ENCODE results near the gene EARS2.
"Not testable (repeated sequence)": the region's sequence is repeated elsewhere in the genome, so short reads cannot be mapped to it uniquely, and the experiment has no call there.

EARS2 gene

GRCh38 chr16:23554536-23554935 is 2.6 kb downstream of the EARS2 start:
- H3K4me3 Mint-ChIP-seq, result no peak overlapping the region
- H3K27me3 Mint-ChIP-seq (ENCODE audit: low read depth), result no peaks in the 10 kb centered on the region
- H3K27ac Mint-ChIP-seq, result no peak overlapping the region
- no peaks in the 10 kb centered on the region for H3K9me3 Mint-ChIP-seq
- H3K36me3 Mint-ChIP-seq (ENCODE audit: low read depth), result peaks cover 15% of the 10 kb centered on the region
- peaks cover 13% of the 10 kb centered on the region for H3K4me1 Mint-ChIP-seq (ENCODE audit: low read depth)

GRCh38 chr16:23552161-23552560 is 5.0 kb downstream of the EARS2 start:
- no peak overlapping the region for H3K27ac Mint-ChIP-seq
- peaks cover 10% of the 10 kb centered on the region for H3K4me1 Mint-ChIP-seq (ENCODE audit: low read depth)
- no peaks in the 10 kb centered on the region for H3K9me3 Mint-ChIP-seq
- H3K27me3 Mint-ChIP-seq (ENCODE audit: low read depth), result no peaks in the 10 kb centered on the region
- H3K36me3 Mint-ChIP-seq (ENCODE audit: low read depth), result peaks cover 14% of the 10 kb centered on the region
- no peak overlapping the region for H3K4me3 Mint-ChIP-seq

GRCh38 chr16:23549938-23550337 is 7.2 kb downstream of the EARS2 start:
- Mint-ChIP-seq H3K27ac (no peak overlapping the region), H3K36me3 (ENCODE audit: low read depth) (peaks cover 18% of the 10 kb centered on the region), H3K9me3 (no peaks in the 10 kb centered on the region), H3K27me3 (ENCODE audit: low read depth) (no peaks in the 10 kb centered on the region), H3K4me3 (no peak overlapping the region), H3K4me1 (ENCODE audit: low read depth) (peaks cover 3% of the 10 kb centered on the region)

GRCh38 chr16:23544436-23544835 is 12.7 kb downstream of the EARS2 start:
- Mint-ChIP-seq H3K36me3 (ENCODE audit: low read depth) (peaks cover 11% of the 10 kb centered on the region), H3K27ac (no peak overlapping the region), H3K4me1 (ENCODE audit: low read depth) (peaks cover 1% of the 10 kb centered on the region), H3K9me3 (no peaks in the 10 kb centered on the region), H3K27me3 (ENCODE audit: low read depth) (no peaks in the 10 kb centered on the region), H3K4me3 (no peak overlapping the region)

GRCh38 chr16:23540817-23541178 is 16.4 kb downstream of the EARS2 start:
- not testable (repeated sequence) for H3K4me3 Mint-ChIP-seq; H3K27me3 Mint-ChIP-seq (ENCODE audit: low read depth); H3K36me3 Mint-ChIP-seq (ENCODE audit: low read depth); H3K4me1 Mint-ChIP-seq (ENCODE audit: low read depth); H3K9me3 Mint-ChIP-seq; H3K27ac Mint-ChIP-seq

GRCh38 chr16:23539984-23540816 is 16.9 kb downstream of the EARS2 start:
- H3K27ac Mint-ChIP-seq, result no peak overlapping the region
- H3K4me1 Mint-ChIP-seq (ENCODE audit: low read depth), result no peaks in the 10 kb centered on the region
- peaks cover 3% of the 10 kb centered on the region for H3K36me3 Mint-ChIP-seq (ENCODE audit: low read depth)
- H3K4me3 Mint-ChIP-seq, result no peak overlapping the region
- H3K27me3 Mint-ChIP-seq (ENCODE audit: low read depth), result no peaks in the 10 kb centered on the region
- H3K9me3 Mint-ChIP-seq, result no peaks in the 10 kb centered on the region

GRCh38 chr16:23538919-23539278 is 18.3 kb downstream of the EARS2 start:
- Mint-ChIP-seq H3K36me3 (ENCODE audit: low read depth) (peaks cover 7% of the 10 kb centered on the region), H3K27me3 (ENCODE audit: low read depth) (no peaks in the 10 kb centered on the region), H3K4me3 (no peak overlapping the region), H3K9me3 (no peaks in the 10 kb centered on the region), H3K27ac (no peak overlapping the region), H3K4me1 (ENCODE audit: low read depth) (no peaks in the 10 kb centered on the region)

- Mint-ChIP-seq H3K27me3 (ENCODE audit: low read depth) (no peaks in the 10 kb centered on the region), H3K36me3 (ENCODE audit: low read depth) (peaks cover 7% of the 10 kb centered on the region), H3K4me3 (no peak overlapping the region), H3K4me1 (ENCODE audit: low read depth) (no peaks in the 10 kb centered on the region), H3K9me3 (no peaks in the 10 kb centered on the region), H3K27ac (no peak overlapping the region)
Observed at GRCh38 chr16:23537390-23537789, 19.8 kb downstream of the EARS2 start.

- no peaks in the 10 kb centered on the region for H3K9me3 Mint-ChIP-seq
- no peak overlapping the region for H3K27ac Mint-ChIP-seq
- H3K36me3 Mint-ChIP-seq (ENCODE audit: low read depth), result peaks cover 4% of the 10 kb centered on the region
- H3K4me1 Mint-ChIP-seq (ENCODE audit: low read depth), result no peaks in the 10 kb centered on the region
- no peaks in the 10 kb centered on the region for H3K27me3 Mint-ChIP-seq (ENCODE audit: low read depth)
- H3K4me3 Mint-ChIP-seq, result no peak overlapping the region
Observed at GRCh38 chr16:23535901-23536300, 21.2 kb downstream of the EARS2 start.

- H3K27ac Mint-ChIP-seq, result no peak overlapping the region
- peaks cover 4% of the 10 kb centered on the region for H3K36me3 Mint-ChIP-seq (ENCODE audit: low read depth)
- no peaks in the 10 kb centered on the region for H3K27me3 Mint-ChIP-seq (ENCODE audit: low read depth)
- no peaks in the 10 kb centered on the region for H3K4me1 Mint-ChIP-seq (ENCODE audit: low read depth)
- no peaks in the 10 kb centered on the region for H3K9me3 Mint-ChIP-seq
- H3K4me3 Mint-ChIP-seq, result no peak overlapping the region
Observed at GRCh38 chr16:23534868-23535860, 22.0 kb downstream of the EARS2 start.

GRCh38 chr16:23532448-23532847 is 24.7 kb downstream of the EARS2 start:
- Mint-ChIP-seq H3K9me3 (no peaks in the 10 kb centered on the region), H3K4me1 (ENCODE audit: low read depth) (no peaks in the 10 kb centered on the region), H3K27ac (no peak overlapping the region), H3K36me3 (ENCODE audit: low read depth) (peaks cover 4% of the 10 kb centered on the region), H3K4me3 (no peak overlapping the region), H3K27me3 (ENCODE audit: low read depth) (no peaks in the 10 kb centered on the region)

- Mint-ChIP-seq H3K27me3 (ENCODE audit: low read depth) (no peaks in the 10 kb centered on the region), H3K4me1 (ENCODE audit: low read depth) (no peaks in the 10 kb centered on the region), H3K9me3 (no peaks in the 10 kb centered on the region), H3K4me3 (no peak overlapping the region), H3K27ac (no peak overlapping the region), H3K36me3 (ENCODE audit: low read depth) (peaks cover 8% of the 10 kb centered on the region)
Observed at GRCh38 chr16:23530062-23530461, 27.1 kb downstream of the EARS2 start.

- Mint-ChIP-seq H3K27ac (no peak overlapping the region), H3K4me3 (no peak overlapping the region), H3K36me3 (ENCODE audit: low read depth) (peaks cover 5% of the 10 kb centered on the region), H3K4me1 (ENCODE audit: low read depth) (no peaks in the 10 kb centered on the region), H3K27me3 (ENCODE audit: low read depth) (no peaks in the 10 kb centered on the region), H3K9me3 (no peaks in the 10 kb centered on the region)
Observed at GRCh38 chr16:23528644-23529310, 28.4 kb downstream of the EARS2 start.

GRCh38 chr16:23527961-23528643 is 29.0 kb downstream of the EARS2 start:
- Mint-ChIP-seq H3K9me3 (no peaks in the 10 kb centered on the region), H3K27ac (no peak overlapping the region), H3K4me3 (no peak overlapping the region), H3K27me3 (ENCODE audit: low read depth) (no peaks in the 10 kb centered on the region), H3K4me1 (ENCODE audit: low read depth) (no peaks in the 10 kb centered on the region), H3K36me3 (ENCODE audit: low read depth) (peaks cover 7% of the 10 kb centered on the region)

Measured in T-helper 1 cell treated with Interleukin-12 subunit alpha and Interleukin-12 subunit beta and Interleukin-4 antibody, amounts not matched to agents 30 μg/mL and 1 μg/mL, for 36 hours (primary cell).